HG02759 (cell line): ENCODE data around the gene HOMER1.
"Not testable (repeated sequence)": the region's sequence is repeated elsewhere in the genome, so short reads cannot be mapped to it uniquely, and the experiment has no call there.

ENCODE experiments used
- ATAC-seq: cut with Tn5 transposase; IDR thresholded peaks from one replicate; pipeline ENCODE4 v1.9.1; 2021; ENCODE audit warnings: mild to moderate bottlenecking, moderate library complexity; ENCODE audit not compliant: unreplicated experiment

HOMER1 gene

GRCh38 chr5:79423296-79423695, 90.6 kb downstream of the HOMER1 start:
- no peak for ATAC-seq

DNA sequence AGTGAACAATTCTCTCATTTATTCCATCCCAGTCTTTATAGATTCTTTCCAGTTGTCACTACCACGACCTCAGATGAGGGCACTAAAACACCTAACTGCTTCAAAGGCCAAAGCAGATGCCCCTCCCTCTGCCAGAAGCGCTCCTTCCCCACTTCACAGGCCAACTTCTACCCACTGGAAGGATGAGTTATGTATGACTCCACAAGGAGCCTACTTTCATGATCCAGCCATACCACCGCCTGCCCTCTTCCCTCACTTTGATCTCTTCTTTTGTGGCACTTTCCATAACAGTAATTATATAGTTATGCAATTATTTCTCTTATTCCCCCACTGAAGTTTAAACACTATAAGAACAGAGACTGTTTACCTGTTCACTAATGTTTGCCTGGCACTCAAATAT, 93.7 kb downstream of the HOMER1 start:
- ATAC-seq, result no peak

DNA sequence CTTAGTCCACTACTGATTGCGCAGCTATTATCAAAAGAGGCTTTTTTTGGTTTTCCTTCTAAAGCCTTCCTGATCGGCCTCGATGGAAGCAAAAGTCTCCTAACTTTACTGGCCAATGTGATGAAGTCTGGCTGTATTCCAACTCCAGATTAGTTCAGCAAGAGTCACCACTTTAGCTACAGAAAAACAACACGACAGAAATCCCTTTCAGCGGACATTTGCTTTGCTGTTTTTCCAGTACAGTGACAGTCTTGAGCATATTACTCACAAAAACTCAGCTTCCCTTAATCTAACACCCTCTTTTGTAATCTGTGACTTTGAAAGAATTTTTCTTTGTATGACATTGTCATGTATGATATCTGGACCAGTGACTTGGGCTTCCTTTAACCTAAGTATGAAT, 95.7 kb downstream of the HOMER1 start:
- no peak for ATAC-seq

GRCh38 chr5:79417495-79417894, 96.4 kb downstream of the HOMER1 start:
- no peak for ATAC-seq

DNA sequence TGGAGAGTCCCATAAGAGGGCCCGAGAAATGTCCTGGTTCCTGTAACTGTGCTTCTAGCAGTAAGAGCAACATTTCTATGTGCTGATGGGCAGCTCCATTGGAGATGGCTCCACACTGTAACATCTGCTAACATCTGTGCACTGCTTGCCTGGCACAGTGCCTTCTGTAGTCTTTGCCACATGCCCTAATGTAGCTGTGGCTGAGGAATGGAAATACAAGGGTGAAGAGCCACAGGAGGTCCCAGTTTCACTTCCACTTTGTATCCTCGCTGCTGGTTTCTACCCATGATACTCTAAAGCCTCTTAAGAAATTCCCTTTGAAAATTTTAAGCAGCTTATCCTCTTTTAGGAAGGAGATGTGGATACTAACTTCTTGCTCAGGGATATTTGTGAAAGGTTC, 97.4 kb downstream of the HOMER1 start:
- peak; percentile 96 for ATAC-seq

DNA sequence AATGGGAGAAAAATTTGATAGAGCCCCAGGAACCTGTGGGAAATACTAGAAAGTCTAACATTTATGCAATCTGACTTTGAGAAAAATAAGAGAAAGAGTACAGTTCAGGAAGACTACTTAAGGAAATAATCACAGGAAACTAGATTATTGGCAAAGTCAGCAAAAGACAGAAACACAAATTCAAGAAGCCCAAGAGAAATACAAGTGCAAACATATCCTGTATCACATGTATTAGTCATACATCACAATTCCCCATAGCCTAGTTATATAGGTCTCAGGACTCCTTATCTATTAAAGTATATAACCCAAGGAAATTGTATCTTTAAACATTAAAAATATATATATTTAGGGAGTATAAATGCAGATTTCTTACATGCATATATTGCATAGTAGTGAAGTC, 100.8 kb downstream of the HOMER1 start:
- no peak for ATAC-seq

GRCh38 chr5:79408028-79408427, 105.9 kb downstream of the HOMER1 start:
- no peak for ATAC-seq

- no peak for ATAC-seq
Observed at GRCh38 chr5:79407591-79407990, 106.3 kb downstream of the HOMER1 start.

DNA sequence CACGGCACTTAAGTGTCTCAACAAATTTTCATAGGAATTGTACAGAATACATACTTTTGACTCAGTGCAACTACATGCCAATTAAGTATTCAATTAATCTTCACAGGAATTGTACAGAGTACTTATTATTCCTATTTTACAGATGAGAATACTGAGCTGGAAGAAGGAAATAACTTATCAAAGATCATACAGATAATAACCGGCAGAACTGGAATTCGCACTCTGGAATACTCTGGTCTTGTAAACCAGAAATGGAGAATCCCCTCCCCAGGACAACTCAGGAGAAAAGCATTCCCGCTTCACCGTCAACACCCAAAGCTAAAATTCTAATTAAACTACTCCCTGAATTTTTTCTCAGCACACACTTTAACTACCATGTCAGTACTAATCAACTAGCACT, 112.7 kb downstream of the HOMER1 start:
- ATAC-seq, result no peak

- no peak for ATAC-seq
Observed at GRCh38 chr5:79399046-79399445, 114.9 kb downstream of the HOMER1 start.

GRCh38 chr5:79397080-79397479, 116.9 kb downstream of the HOMER1 start:
- no peak for ATAC-seq

DNA sequence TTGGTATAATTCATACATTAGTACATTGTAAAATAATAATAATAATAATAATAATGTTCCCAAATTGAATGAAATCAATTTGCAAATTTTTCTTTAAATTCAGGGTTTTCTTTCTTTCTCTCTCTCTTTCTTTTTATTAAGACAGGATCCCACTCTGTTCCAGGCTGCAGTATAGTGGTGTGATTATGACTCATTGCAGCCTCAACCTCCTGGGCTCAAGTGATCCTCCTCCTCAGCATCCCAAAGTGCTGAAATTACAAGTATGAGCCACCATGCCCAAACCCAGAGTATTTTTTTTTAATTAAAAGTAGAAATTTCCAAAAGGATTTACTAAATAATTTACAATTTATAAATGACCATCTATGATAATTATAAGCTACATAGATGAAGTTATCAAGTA, 117.7 kb downstream of the HOMER1 start:
- no peak for ATAC-seq

DNA sequence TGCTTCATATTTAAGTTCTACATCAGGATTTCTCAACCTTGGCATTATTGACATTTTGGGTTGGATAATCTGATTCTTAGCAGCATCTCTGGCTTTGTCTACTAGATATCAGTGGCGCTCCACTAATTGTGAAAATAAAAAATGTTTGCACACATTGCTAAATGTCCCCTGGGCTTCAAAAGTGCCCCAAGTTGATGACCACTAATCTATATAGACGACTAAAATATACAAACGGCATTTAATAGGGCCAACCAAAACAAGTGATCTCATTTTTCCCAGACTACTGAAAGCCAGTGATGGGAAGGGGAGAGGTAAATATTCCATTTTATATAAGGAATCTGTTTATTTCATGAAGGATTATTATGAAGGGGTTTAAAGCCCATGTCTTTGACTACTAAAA, 118.6 kb downstream of the HOMER1 start:
- no peak for ATAC-seq

GRCh38 chr5:79392776-79393175, 121.2 kb downstream of the HOMER1 start:
- no peak for ATAC-seq

- ATAC-seq, result no peak
Observed at GRCh38 chr5:79386679-79387078, 127.3 kb downstream of the HOMER1 start.

- ATAC-seq, result not testable (repeated sequence)
Observed at GRCh38 chr5:79385126-79385525, 128.8 kb downstream of the HOMER1 start.

DNA sequence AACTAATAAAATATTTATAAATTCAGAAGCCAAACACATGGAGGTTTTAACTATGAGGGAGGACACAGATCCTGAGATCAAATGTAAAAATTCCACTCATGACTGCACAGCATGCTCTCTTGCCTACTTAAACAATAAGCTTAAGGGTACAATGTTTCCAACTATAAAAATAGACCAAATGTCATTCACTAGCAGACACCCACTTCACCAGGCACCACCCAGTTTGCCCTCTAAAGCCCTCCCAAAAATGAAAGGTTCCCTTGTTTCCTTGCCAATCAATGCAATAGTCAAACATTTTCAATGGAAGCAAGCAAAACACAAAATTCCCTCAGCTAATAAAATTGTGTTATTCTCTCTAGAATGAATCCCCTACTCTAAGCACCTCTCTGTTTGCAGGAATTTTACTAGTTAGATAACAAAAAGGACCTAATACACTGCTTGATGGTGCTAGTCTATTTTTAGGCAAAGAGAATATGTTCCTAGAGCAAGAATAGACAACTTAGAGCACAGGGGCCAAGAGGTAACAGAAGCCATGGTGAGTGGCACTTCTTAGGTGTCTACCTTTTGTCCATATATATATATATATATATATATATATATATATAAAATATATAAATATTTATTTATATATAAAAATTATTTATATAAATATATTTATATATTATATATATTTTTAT, 135.3 kb downstream of the HOMER1 start:
- no peak for ATAC-seq

- ATAC-seq, result no peak
Observed at GRCh38 chr5:79357398-79357797, 156.5 kb downstream of the HOMER1 start.

- no peak for ATAC-seq
Observed at GRCh38 chr5:79349881-79350280, 164.1 kb downstream of the HOMER1 start.

DNA sequence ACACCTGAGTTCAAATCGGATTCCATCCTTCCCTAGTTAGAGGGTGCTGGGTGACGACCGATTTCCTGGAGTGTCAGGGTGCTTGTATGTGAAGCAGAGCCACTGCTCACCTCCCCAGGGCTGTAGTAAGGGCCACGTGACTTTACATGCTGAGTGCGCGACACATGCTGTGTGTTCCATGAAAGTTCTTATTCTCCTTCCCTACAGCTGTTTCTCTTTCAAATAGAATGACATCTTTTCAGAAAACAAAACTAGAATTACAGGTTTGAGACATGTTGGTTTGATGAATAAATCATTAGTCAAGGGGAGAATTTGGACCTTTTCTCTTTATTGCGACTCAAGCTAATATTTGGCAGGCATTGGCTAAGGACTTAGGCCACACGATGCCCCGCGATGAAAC, 164.9 kb downstream of the HOMER1 start:
- ATAC-seq, result no peak

- ATAC-seq, result no peak
Observed at GRCh38 chr5:79346420-79346824, 167.5 kb downstream of the HOMER1 start.

GRCh38 chr5:79333852-79334557, 179.9 kb downstream of the HOMER1 start:
- ATAC-seq, result no peak

DNA sequence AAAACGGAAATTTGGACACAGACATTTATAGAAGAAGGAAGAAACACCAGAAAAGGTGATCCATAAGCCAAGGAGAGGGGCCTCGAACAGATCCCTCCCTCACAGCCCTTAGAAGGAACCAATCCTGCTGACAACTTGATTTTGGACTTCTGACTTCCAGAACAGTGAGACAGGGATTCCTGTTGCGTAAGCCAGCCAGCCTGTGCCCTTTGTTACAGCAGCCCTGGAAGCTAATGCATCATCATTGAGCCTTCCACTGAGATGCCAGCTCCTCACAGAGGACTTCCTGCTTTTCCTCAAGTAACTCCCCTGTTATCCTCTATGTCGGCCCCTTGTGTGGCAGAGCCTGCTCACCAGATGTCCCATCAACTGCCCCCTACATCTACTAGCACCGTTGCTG, 183.9 kb downstream of the HOMER1 start:
- ATAC-seq, result no peak
